ENCODE measurements around the gene DHRSX. TPM values are rescaled to one million over a fixed set of nuclear protein-coding genes. Genes with fewer than 3 reads are reported as not detected.

The DHRSX gene
- total and polyA plus RNA-seq, 2 of the 8 experiments (the other 6 are each of a cell fraction or from before 2014, with no cell fraction given): 35.1 to 43.4 TPM

GRCh38 chrX:2397229-2398063 is 103.3 kb downstream of the DHRSX start:
- Histone ChIP-seq H4K91ac (replicated peaks; ENCODE audit: insufficient read length, low read length) (no peak overlapping the region), H3K27ac (ENCODE audit: low read depth, low read length) (no peak overlapping the region), H3K56ac (replicated peaks; ENCODE audit: insufficient read length, low read depth, low read length) (no peak overlapping the region), H3K27me3 (replicated peaks in 1 of 4; ENCODE audit: control insufficient read depth in 3 of 4, extremely low read depth in 1 of 4, insufficient read depth in 3 of 4, low read length in 3 of 4) (no peaks in the 10 kb centered on the region), H2BK15ac (ENCODE audit: low read length) (no peak overlapping the region), H4K20me1 (replicated peaks in 1 of 2; ENCODE audit: control insufficient read depth in 1 of 2, insufficient read depth in 2 of 2, low read length in 2 of 2) (peaks cover 0 to 7% of the 10 kb centered on the region in 2 experiments), H3K14ac (ENCODE audit: insufficient read length) (no peak overlapping the region), H3K36me3 (ENCODE audit: control insufficient read depth in 2 of 4, insufficient read depth in 4 of 4, low read length in 3 of 4) (no peaks in the 10 kb centered on the region; a peak in 1 of 8 replicates), H3K4ac (replicated peaks; ENCODE audit: insufficient read length, low read depth, low read length) (no peak overlapping the region), H3K79me1 (ENCODE audit: low read depth, low read length) (peaks cover 9% of the 10 kb centered on the region), H4K5ac (ENCODE audit: insufficient read length, low read depth, low read length) (no peak overlapping the region), H3K4me1 (replicated peaks in 1 of 4; ENCODE audit: control insufficient read depth in 3 of 4, insufficient read depth in 4 of 4, low read length in 3 of 4) (peaks cover 4 to 12% (median 6%) of the 10 kb centered on the region in 4 experiments), H3K9me3 (ENCODE audit: insufficient read depth in 2 of 2, low read depth in 1 of 2, low read length in 1 of 2) (no peaks in the 10 kb centered on the region), H2BK20ac (ENCODE audit: low read length) (no peak overlapping the region), H2BK5ac (ENCODE audit: low read depth, low read length) (no peak overlapping the region), H3K4me2 (ENCODE audit: insufficient read depth in 1 of 2, low read depth in 2 of 2, low read length in 2 of 2) (no peak overlapping the region), H3K4me3 (ENCODE audit: extremely low read depth in 1 of 4, insufficient read depth in 2 of 4, low read depth in 3 of 4, low read length in 4 of 4) (no peak overlapping the region), H2BK120ac (replicated peaks; ENCODE audit: low read depth, low read length) (no peak overlapping the region), H2BK12ac (ENCODE audit: low read depth, low read length) (no peak overlapping the region), H3K23me2 (ENCODE audit: low read depth, low read length) (no peaks in the 10 kb centered on the region), H2AFZ (ENCODE audit: low read length) (no peak overlapping the region), H3K9ac (replicated peaks in 1 of 4; ENCODE audit: extremely low read depth in 1 of 4, low read depth in 3 of 4, low read length in 3 of 4) (no peak overlapping the region), H3K79me2 (ENCODE audit: control insufficient read depth in 1 of 2, insufficient read depth in 2 of 2, low read length in 2 of 2) (peaks cover 0 to 9% of the 10 kb centered on the region in 2 experiments; a peak in 1 of 4 replicates), H3K23ac (ENCODE audit: insufficient read length) (no peak overlapping the region), H3K18ac (ENCODE audit: extremely low read depth, low read length) (no peak overlapping the region), H2AK5ac (ENCODE audit: low read depth, low read length) (no peak overlapping the region), H4K8ac (ENCODE audit: extremely low read depth, insufficient read depth, low read length) (no peak overlapping the region)
- FAIRE-seq: peak; percentile 32
- ChIA-PET POLR2A (ENCODE audit: partially characterized antibody) (no interaction called here), CTCF (ENCODE audit: partially characterized antibody) (no interaction called here)
- WGBS, 2 experiments (ENCODE audit: extremely low coverage in 1 of 2, insufficient coverage in 1 of 2, insufficient read length in 1 of 2, insufficient replicate concordance in 2 of 2, low coverage in 1 of 2, low lambda C conversion rate in 2 of 2, missing lambda C conversion rate in 1 of 2): 90% methylated on average over 26 of the region's 26 CpGs; no CpG with 5 or more reads in 1 of the 2 experiments
- DNase-seq (ENCODE audit: low read depth in 1 of 2, low spot score in 2 of 2): no peak
- TF ChIP-seq ASH2L (IDR thresholded peaks at IDR 0.05; ENCODE audit: low read length) (no peak), CREB1 (IDR thresholded peaks at IDR 0.05) (no peak), BCL11A (IDR thresholded peaks at IDR 0.05; ENCODE audit: low read depth in 2 of 2, low read length in 2 of 2) (no peak), EGR1 (IDR thresholded peaks at IDR 0.05; ENCODE audit: borderline replicate concordance, low read depth, low read length) (no peak), SIX5 (IDR thresholded peaks at IDR 0.05; ENCODE audit: low read depth, low read length) (no peak), FOSL1 (IDR thresholded peaks at IDR 0.05; ENCODE audit: insufficient read depth, low read depth, low read length) (no peak), TAF1 (IDR thresholded peaks at IDR 0.05; ENCODE audit: low read depth, low read length) (no peak), ATF3 (IDR thresholded peaks at IDR 0.05; ENCODE audit: insufficient read depth, low read depth, low read length) (no peak), TAF7 (optimal IDR thresholded peaks at IDR 0.05; ENCODE audit: borderline replicate concordance, low read depth, low read length) (no peak), NANOG (IDR thresholded peaks at IDR 0.05; ENCODE audit: insufficient read depth, low read depth, low read length, poor library complexity, severe bottlenecking) (no peak), CHD1 (IDR thresholded peaks at IDR 0.05; ENCODE audit: low read depth, low read length) (no peak), RNF2 (IDR thresholded peaks at IDR 0.05; ENCODE audit: borderline replicate concordance, low read depth, low read length, missing control alignments, poor library complexity, severe bottlenecking) (no peak)
